Uterine smooth muscle cell (primary cell): ENCODE measurements around the gene CD163. TPM values are rescaled to one million over a fixed set of nuclear protein-coding genes. Genes with fewer than 3 reads are reported as not detected.

ENCODE experiments used
- total RNA-seq: library from RNA; depleted of rRNA; stranded (reverse); fragments of >200 nt; gene quantifications from 2 replicates; pipeline ENCODE4 v1.2.3, GENCODE V29; 2014

Gene CD163
- not detected in 2 replicates for total RNA-seq

DNA sequence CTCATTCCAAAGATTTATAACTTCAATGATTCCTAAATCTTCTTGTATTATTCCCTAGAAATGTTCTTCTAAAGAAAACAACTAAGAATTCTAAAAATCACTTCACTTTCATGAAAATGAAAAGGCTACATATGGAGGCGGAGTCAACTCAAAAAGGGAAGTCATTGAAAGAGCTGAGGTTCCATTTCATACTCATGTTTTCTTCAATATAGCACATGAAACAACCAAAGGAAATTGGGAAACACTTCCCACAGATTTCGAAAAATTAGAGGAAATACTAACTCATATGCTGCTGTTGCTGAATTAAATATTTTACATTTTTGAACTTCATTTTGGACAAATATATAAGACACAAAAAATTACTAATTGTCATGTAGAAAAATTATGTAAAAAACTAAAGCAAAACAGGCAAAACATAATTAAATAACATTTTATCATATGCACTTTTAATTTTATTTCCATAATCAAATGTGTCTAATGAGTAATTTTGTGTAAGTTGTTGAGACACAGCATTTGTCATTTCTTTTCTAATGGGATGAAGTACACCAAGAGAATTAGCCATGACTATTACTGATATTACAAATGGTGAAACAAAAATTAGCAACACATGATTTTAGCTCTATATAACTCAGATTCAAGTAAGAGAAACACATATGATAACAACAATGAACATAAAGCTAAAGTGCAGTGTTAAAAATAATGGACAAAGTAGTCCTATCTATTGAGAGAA is at the start of gene CD163:
TSS of gene CD163 (minus strand) at position 92 of the 730 bp plus-strand sequence. CDS start at position 5, 87 bp downstream.

DNA sequence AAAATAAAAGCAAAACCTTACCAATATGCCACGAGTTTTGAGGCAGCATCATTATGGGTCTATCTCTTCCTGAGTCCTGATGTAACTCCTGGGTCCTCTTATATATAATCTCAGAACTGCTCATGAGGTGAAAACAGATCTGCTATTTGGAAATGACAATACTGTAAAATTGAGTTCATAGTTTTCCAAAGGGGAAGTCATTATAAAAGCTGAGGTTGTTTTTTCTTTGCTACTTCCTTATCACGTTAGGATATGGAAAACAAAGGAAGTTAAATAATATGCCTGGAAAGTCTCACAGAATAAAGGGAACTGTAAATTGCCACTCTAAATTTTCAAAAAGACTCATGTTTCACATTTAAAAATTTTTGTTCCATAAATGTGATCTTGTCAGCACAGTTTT is 59.5 kb downstream of the CD163 start, which contains the start of gene CD163L1:
TSS of gene CD163L1 (minus strand) at position 78 of the 400 bp plus-strand sequence. CDS start at position 52, 26 bp downstream.

Other genes with a start within 250 kb of the CD163 start
- not detected in 2 replicates for gene ACSM4, start 199.7 kb downstream of the CD163 start, total RNA-seq
- gene CD163L1, start 59.6 kb downstream of the CD163 start, total RNA-seq, result under 0.01 and 0.22 TPM in 2 replicates
- not detected in 2 replicates for gene APOBEC1, start 162.1 kb upstream of the CD163 start, total RNA-seq
- not detected in 2 replicates for gene GDF3, start 192.0 kb upstream of the CD163 start, total RNA-seq
- not detected in 2 replicates for gene DPPA3, start 207.7 kb upstream of the CD163 start, total RNA-seq
- gene CLEC4C, start 243.6 kb upstream of the CD163 start, total RNA-seq, result not detected in 2 replicates